GM12801 (cell line): ENCODE data around the gene LCE5A.

Experiments used
- TF ChIP-seq, protein P1 (sequence below): IDR thresholded peaks from one replicate; pipeline ENCODE4 v1.5.1; 2011; ENCODE audit warnings: control low read depth; ENCODE audit not compliant: insufficient read length; ENCODE audit errors: extremely low read depth

Gene LCE5A

DNA sequence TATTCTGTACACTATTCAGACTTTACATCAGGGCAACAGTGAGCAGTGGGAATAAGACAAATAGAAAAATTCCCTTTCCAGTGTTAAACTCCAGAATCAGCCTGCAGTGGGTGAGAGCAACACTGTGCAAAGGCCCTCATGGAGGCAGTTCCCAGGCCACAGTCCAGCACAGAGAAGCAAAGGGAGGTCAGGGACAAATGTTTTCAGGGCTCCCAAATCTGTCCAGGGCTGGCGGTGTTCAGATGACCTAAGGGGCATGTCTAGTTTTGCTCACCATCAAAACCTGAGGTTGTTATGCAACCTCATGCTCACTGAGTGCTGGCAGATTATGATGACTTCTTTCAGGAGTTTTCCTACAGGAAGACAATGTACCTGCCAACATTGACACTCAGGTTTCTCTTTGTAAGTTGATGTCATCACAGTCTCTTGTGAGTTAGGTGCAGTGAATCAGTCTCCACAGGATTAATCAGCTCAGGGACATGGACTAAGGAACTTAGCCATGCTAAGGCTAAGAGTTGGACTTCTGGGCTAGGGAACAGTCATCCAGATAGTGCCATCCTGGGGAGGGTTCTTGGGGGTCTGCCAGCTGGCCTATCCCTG is 3.6 kb upstream of the LCE5A start:
- TF ChIP-seq, protein P1, sequence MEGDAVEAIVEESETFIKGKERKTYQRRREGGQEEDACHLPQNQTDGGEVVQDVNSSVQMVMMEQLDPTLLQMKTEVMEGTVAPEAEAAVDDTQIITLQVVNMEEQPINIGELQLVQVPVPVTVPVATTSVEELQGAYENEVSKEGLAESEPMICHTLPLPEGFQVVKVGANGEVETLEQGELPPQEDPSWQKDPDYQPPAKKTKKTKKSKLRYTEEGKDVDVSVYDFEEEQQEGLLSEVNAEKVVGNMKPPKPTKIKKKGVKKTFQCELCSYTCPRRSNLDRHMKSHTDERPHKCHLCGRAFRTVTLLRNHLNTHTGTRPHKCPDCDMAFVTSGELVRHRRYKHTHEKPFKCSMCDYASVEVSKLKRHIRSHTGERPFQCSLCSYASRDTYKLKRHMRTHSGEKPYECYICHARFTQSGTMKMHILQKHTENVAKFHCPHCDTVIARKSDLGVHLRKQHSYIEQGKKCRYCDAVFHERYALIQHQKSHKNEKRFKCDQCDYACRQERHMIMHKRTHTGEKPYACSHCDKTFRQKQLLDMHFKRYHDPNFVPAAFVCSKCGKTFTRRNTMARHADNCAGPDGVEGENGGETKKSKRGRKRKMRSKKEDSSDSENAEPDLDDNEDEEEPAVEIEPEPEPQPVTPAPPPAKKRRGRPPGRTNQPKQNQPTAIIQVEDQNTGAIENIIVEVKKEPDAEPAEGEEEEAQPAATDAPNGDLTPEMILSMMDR: no peak

DNA sequence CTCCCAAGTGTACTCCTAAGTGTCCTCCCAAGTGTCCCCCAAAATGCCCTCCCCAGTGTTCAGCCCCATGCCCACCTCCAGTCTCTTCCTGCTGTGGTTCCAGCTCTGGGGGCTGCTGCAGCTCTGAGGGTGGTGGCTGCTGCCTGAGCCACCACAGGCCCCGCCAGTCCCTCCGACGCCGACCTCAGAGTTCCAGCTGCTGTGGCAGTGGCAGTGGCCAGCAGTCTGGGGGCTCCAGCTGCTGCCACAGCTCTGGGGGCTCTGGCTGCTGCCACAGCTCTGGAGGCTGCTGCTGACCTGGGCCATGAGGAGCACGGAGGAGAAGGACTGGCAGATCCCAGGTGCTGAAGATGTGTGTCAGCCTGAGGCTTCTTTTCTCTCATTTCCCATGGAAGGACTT is 993 bp downstream of the LCE5A start:
- TF ChIP-seq, protein P1: no peak

DNA sequence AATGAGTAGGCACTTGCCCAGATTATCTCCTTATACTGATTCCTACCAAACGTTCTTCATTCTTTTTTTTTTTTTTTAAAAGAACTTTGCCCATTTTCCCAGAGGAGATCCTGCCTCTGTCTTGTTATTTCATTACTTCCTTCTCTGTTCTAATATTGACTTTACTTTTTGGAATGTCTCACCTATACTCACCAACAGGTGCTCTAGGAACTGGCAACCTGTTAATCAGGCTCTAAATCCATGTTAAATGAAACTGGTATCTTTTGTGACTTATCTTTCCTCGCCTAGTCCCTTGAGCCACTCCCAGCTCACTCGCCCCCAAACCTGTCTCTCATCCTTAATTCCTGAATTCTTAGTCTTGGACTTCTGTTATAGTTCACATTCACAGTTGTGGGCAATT is 2.5 kb downstream of the LCE5A start:
- TF ChIP-seq, protein P1: no peak

DNA sequence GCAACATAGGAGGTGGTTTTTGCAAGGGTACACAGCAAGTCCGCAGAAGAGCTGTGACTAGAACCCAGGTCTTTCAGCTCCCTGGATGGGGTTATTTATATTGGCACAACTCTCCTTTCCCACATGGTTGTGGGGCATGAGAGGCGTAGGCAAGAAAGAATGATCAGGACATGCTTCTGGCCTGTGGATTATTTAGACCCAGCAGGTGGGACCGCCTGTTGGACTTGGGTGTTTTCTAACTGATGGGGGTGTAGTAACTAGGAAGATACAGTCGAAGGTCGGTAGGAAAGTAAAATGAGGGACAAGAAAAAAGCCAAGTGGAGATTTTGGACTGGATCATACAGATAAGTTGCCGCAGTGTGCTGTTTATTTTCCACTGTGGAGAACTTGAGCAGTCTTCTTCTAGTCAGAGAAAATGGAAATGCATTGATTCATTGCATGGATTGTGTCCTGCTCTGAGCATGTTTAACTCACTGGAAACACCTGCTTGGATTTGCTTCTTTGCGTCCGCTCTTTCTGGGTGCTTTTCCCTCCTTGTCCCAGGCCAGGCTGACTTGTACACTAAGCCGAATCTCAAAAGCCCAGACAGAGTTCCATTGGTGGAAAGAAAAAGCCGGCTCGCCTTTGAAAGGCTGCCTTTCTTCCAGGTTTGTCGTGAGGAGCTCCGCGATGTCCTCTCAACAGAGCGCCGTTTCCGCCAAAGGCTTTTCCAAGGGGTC is 4.3 kb downstream of the LCE5A start:
- TF ChIP-seq, protein P1: no peak

DNA sequence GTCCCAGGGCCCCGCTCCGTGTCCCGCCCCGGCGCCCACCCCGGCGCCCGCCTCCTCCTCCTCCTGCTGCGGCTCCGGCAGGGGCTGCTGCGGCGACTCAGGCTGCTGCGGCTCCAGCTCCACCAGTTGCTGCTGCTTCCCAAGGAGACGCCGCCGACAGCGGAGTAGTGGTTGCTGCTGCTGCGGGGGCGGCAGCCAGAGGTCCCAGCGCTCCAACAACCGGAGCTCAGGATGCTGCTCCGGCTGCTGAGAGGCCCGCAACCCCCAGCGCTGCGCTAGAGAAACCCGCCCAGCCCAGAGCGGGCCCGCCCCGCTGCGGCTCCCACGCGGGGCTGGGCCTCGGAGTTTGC is 4.8 kb downstream of the LCE5A start:
- TF ChIP-seq, protein P1: no peak

DNA sequence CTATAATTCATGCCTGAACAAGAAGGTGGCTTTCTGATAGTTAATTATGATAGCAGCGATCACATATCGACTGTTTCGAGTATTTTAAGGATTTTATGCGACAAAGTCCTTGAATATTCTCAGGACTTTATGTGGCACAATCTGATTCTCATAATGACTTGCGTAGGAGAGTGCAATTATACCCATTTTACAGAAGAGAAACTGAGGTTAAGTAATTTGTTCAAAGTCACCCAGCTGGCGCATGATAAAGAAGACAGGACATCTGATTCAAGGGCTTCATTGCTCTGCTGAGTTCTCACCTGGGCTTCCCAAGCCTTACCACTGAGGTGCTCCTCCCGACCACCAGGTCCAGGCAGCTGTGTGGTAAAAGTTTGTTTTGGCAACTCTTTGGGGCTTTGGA is 5.5 kb downstream of the LCE5A start:
- TF ChIP-seq, protein P1: no peak

DNA sequence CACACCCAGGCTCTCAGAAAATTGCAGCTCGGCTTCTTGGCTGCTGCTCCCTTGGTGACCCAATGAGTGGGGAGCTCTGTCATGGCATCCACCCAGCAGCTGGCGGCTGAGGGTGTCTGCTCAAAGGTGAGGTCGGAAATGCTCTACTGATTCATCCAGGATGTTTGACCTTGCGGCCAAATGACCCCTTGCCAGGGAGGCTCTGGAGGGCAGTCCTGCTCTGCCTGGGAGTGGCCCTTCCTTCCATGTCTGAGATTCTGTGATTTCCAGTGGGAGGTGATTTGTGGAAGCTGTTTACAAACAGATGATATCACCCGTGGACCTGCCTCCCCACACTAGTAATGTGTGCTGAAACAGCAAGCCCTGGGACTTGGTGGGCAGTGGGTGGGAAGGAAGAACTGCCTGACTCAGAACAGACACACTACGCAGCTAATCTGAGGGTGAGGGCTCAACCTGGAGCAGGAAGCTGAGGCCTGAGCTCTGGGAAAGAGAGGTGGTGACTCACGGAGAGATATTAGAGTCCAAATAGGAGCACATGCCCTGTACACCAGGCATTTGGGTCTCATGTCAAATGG is 6.7 kb downstream of the LCE5A start:
- TF ChIP-seq, protein P1: no peak
